Endothelial cell of umbilical vein (primary cell): ENCODE data around the gene LGR4.

Experiments used
- CTCF ChIP-seq, 2 donors: IDR thresholded peaks; 1 replicate in 1 of 2; 2 replicates in 1 of 2; pipeline ENCODE4 v1.5.1; 2011; ENCODE audit warnings: low read length in 2 of 2, mild to moderate bottlenecking in 2 of 2, moderate library complexity in 2 of 2, control low read depth in 1 of 2, inconsistent platforms in 1 of 2, low read depth in 1 of 2; ENCODE audit not compliant: insufficient read depth in 1 of 2; ENCODE audit errors: extremely low read depth in 1 of 2
- EZH2 ChIP-seq: IDR thresholded peaks from 2 replicates; pipeline ENCODE4 v1.6.1; 2012; ENCODE audit warnings: borderline replicate concordance, low read depth, mild to moderate bottlenecking, moderate library complexity, low read length, inconsistent platforms; ENCODE audit not compliant: severe bottlenecking
- MAX ChIP-seq: IDR thresholded peaks from 2 replicates; pipeline ENCODE4 v1.6.1; 2011; ENCODE audit not compliant: insufficient read depth, insufficient read length
- POLR2A ChIP-seq: IDR thresholded peaks from 2 replicates; pipeline ENCODE4 v1.6.1; 2012; ENCODE audit warnings: low read depth, mild to moderate bottlenecking, control low read depth, low read length

GRCh38 chr11:27404427-27404826 is 68.2 kb downstream of the LGR4 start:
- TF ChIP-seq CTCF (IDR thresholded peaks at IDR 0.05; ENCODE audit: extremely low read depth in 1 of 2, insufficient read depth in 1 of 2, low read depth in 1 of 2, low read length in 2 of 2) (no peak), MAX (no peak), EZH2 (no peak), POLR2A (no peak)
